H1 (cell line): Measurements from ENCODE around the gene LOXL4. TPM values are rescaled to one million over a fixed set of nuclear protein-coding genes. Genes with fewer than 3 reads are reported as not detected.

ENCODE experiments used
- CTCF ChIA-PET: fragments of 300-600 bp; sonication (Branson Sonifier 250); formaldehyde crosslinking; loops from one replicate; lab custom pipeline; 2021; ENCODE audit not compliant: partially characterized antibody; lab: Charles Lee
- POLR2A ChIA-PET: fragments of 300-600 bp; sonication (Branson Sonifier 250); formaldehyde crosslinking; loops from one replicate; lab custom pipeline; 2021; ENCODE audit warnings: inconsistent platforms; ENCODE audit not compliant: partially characterized antibody; lab: Charles Lee
- DNase-seq, 2 experiments: peaks; one replicate each; pipeline versions ENCODE4 v3.0.0 to v3.0.0-alpha.2; 2010 to 2022; ENCODE audit warnings: low spot score in 2 of 2, low read depth in 1 of 2, mixed read lengths in 1 of 2
- FAIRE-seq: peaks from 2 replicates; lab custom pipeline; 2011; peaks lifted over from hg19 to GRCh38; lab: Jason Lieb, UNC
- H2AFZ ChIP-seq: 2 replicates; pipeline ENCODE4 v1.8.1; 2012; ENCODE audit warnings: low read length, inconsistent platforms
- H2AK5ac ChIP-seq: 2 replicates; pipeline ENCODE4 v1.6.1; 2013; ENCODE audit warnings: low read depth, low read length
- H2BK120ac ChIP-seq: replicated peaks from 2 replicates; pipeline ENCODE3; 2013; ENCODE audit warnings: low read depth, low read length, inconsistent platforms
- H2BK12ac ChIP-seq: 2 replicates; pipeline ENCODE4 v1.6.1; 2013; ENCODE audit warnings: low read depth, low read length
- H2BK15ac ChIP-seq: 2 replicates; pipeline ENCODE4 v1.6.1; 2013; ENCODE audit warnings: low read length
- H2BK20ac ChIP-seq: 2 replicates; pipeline ENCODE4 v1.6.1; 2013; ENCODE audit warnings: low read length
- H2BK5ac ChIP-seq: 2 replicates; pipeline ENCODE4 v1.6.1; 2013; ENCODE audit warnings: low read depth, low read length
- H3K14ac ChIP-seq: 2 replicates; pipeline ENCODE4 v1.6.1; 2013; ENCODE audit warnings: inconsistent platforms; ENCODE audit not compliant: insufficient read length
- H3K18ac ChIP-seq: 2 replicates; pipeline ENCODE4 v1.6.1; 2013; ENCODE audit warnings: low read length; ENCODE audit errors: extremely low read depth
- H3K23ac ChIP-seq: 2 replicates; pipeline ENCODE4 v1.6.1; 2013; ENCODE audit warnings: inconsistent platforms; ENCODE audit not compliant: insufficient read length
- H3K23me2 ChIP-seq: 2 replicates; pipeline ENCODE4 v1.6.1; 2013; ENCODE audit warnings: low read depth, low read length
- H3K27ac ChIP-seq: 2 replicates; pipeline ENCODE4 v1.6.1; 2011; ENCODE audit warnings: low read depth, low read length, inconsistent platforms
- H3K27me3 ChIP-seq, 4 experiments: replicated peaks in 1 of 4; 1 replicate in 1 of 4; 2 replicates in 3 of 4; pipeline versions ENCODE4 v1.6.1 to v1.8.1; 2011 to 2013; ENCODE audit warnings: low read length in 3 of 4, mild to moderate bottlenecking in 3 of 4, inconsistent platforms in 2 of 4, mixed read lengths in 2 of 4, moderate library complexity in 1 of 4; ENCODE audit not compliant: control insufficient read depth in 3 of 4, insufficient read depth in 3 of 4; ENCODE audit errors: extremely low read depth in 1 of 4
- H3K36me3 ChIP-seq, 4 experiments: 2 replicates each; pipeline versions ENCODE4 v1.6.1 to v1.8.1; 2011 to 2013; ENCODE audit warnings: mild to moderate bottlenecking in 4 of 4, low read length in 3 of 4, moderate library complexity in 2 of 4, control low read depth in 1 of 4, inconsistent platforms in 1 of 4; ENCODE audit not compliant: insufficient read depth in 4 of 4, control insufficient read depth in 2 of 4
- H3K4ac ChIP-seq: replicated peaks from 2 replicates; pipeline ENCODE3; 2013; ENCODE audit warnings: low read length, low read depth, mixed read lengths, inconsistent platforms; ENCODE audit not compliant: insufficient read length
- H3K4me1 ChIP-seq, 4 experiments: replicated peaks in 1 of 4; 1 replicate in 1 of 4; 2 replicates in 3 of 4; pipeline versions ENCODE4 v1.6.1 to v1.8.1; 2011 to 2013; ENCODE audit warnings: low read length in 3 of 4, inconsistent platforms in 2 of 4, mixed read lengths in 1 of 4; ENCODE audit not compliant: insufficient read depth in 4 of 4, control insufficient read depth in 3 of 4
- H3K4me2 ChIP-seq, 2 experiments: 2 replicates each; pipeline versions ENCODE4 v1.6.1 to v1.8.1; 2011 to 2013; ENCODE audit warnings: low read depth in 2 of 2, low read length in 2 of 2, control low read depth in 1 of 2, inconsistent platforms in 1 of 2, mild to moderate bottlenecking in 1 of 2; ENCODE audit not compliant: insufficient read depth in 1 of 2
- H3K4me3 ChIP-seq, 4 experiments: fragments of 200-600, 300-600 bp in 1 of 4; sonication (generic), shearing (Covaris generic), sonication (Bioruptor Twin) in 1 of 4; 2 replicates each; pipeline versions ENCODE4 v1.5.1 to v1.8.1; 2011 to 2016; ENCODE audit warnings: low read length in 4 of 4, low read depth in 3 of 4, control low read depth in 2 of 4, inconsistent platforms in 2 of 4, mild to moderate bottlenecking in 2 of 4, mixed read lengths in 1 of 4, moderate library complexity in 1 of 4; ENCODE audit not compliant: insufficient read depth in 2 of 4; ENCODE audit errors: extremely low read depth in 1 of 4
- H3K56ac ChIP-seq: replicated peaks from 2 replicates; pipeline ENCODE3; 2013; ENCODE audit warnings: low read depth, mild to moderate bottlenecking, mixed read lengths, low read length, inconsistent platforms; ENCODE audit not compliant: insufficient read length
- H3K79me1 ChIP-seq: 2 replicates; pipeline ENCODE4 v1.6.1; 2013; ENCODE audit warnings: low read depth, low read length, control low read depth
- H3K79me2 ChIP-seq, 2 experiments: 2 replicates each; pipeline versions ENCODE4 v1.6.1 to v1.8.1; 2012 to 2013; ENCODE audit warnings: low read length in 2 of 2, mild to moderate bottlenecking in 2 of 2, inconsistent platforms in 1 of 2; ENCODE audit not compliant: insufficient read depth in 2 of 2, control insufficient read depth in 1 of 2
- H3K9ac ChIP-seq, 4 experiments: replicated peaks in 1 of 4; 1 replicate in 1 of 4; 2 replicates in 3 of 4; pipeline versions ENCODE4 v1.6.1 to v1.8.1; 2011 to 2013; ENCODE audit warnings: low read depth in 3 of 4, low read length in 3 of 4, control low read depth in 2 of 4, mild to moderate bottlenecking in 2 of 4, moderate library complexity in 2 of 4, inconsistent platforms in 1 of 4; ENCODE audit errors: extremely low read depth in 1 of 4
- H3K9me3 ChIP-seq, 2 experiments: 2 replicates each; pipeline versions ENCODE4 v1.6.1 to v1.8.1; 2012 to 2013; ENCODE audit warnings: mild to moderate bottlenecking in 2 of 2, moderate library complexity in 2 of 2, control low read depth in 1 of 2, inconsistent platforms in 1 of 2, low read depth in 1 of 2, low read length in 1 of 2, mixed read lengths in 1 of 2; ENCODE audit not compliant: insufficient read depth in 2 of 2
- H4K20me1 ChIP-seq, 2 experiments: replicated peaks in 1 of 2; 2 replicates each; pipeline versions ENCODE3 to v1.8.1; 2011 to 2013; ENCODE audit warnings: inconsistent platforms in 2 of 2, low read length in 2 of 2, mild to moderate bottlenecking in 1 of 2; ENCODE audit not compliant: insufficient read depth in 2 of 2, control insufficient read depth in 1 of 2
- H4K5ac ChIP-seq: 2 replicates; pipeline ENCODE4 v1.6.1; 2013; ENCODE audit warnings: low read length, low read depth, mixed read lengths, inconsistent platforms; ENCODE audit not compliant: insufficient read length
- H4K8ac ChIP-seq: 2 replicates; pipeline ENCODE4 v1.8.0; 2013; ENCODE audit warnings: mild to moderate bottlenecking, moderate library complexity, low read length, inconsistent platforms; ENCODE audit not compliant: insufficient read depth; ENCODE audit errors: extremely low read depth
- H4K91ac ChIP-seq: replicated peaks from 2 replicates; pipeline ENCODE3; 2013; ENCODE audit warnings: low read length, mixed read lengths, inconsistent platforms; ENCODE audit not compliant: insufficient read length
- ASH2L ChIP-seq: fragments of 200-600, 300-600 bp; sonication (generic); IDR thresholded peaks from one replicate; pipeline ENCODE4 v1.7.1; 2017; ENCODE audit warnings: low read length
- BCL11A ChIP-seq, 2 experiments: IDR thresholded peaks; one replicate each; pipeline ENCODE4 v1.6.1; 2011; ENCODE audit warnings: low read depth in 2 of 2, low read length in 2 of 2, mild to moderate bottlenecking in 2 of 2
- CBX5 ChIP-seq: fragments of 300-800, 300-1000 bp; sonication (generic); IDR thresholded peaks from 2 replicates; pipeline ENCODE4 v1.7.1; 2016; ENCODE audit warnings: antibody characterized with exemption, low read length, low read depth
- E2F6 ChIP-seq: IDR thresholded peaks from 2 replicates; pipeline ENCODE4 v1.6.1; 2012; ENCODE audit warnings: inconsistent platforms
- POLR2AphosphoS5 ChIP-seq: IDR thresholded peaks from 2 replicates; pipeline ENCODE4 v1.6.1; 2011; ENCODE audit warnings: low read depth, low read length
- RNF2 ChIP-seq: fragments of 200-900, 300-1000 bp; sonication (generic); IDR thresholded peaks from 2 replicates; pipeline ENCODE4 v1.7.1; 2016; ENCODE audit warnings: borderline replicate concordance, low read depth, mild to moderate bottlenecking, antibody characterized with exemption, low read length; ENCODE audit not compliant: poor library complexity, severe bottlenecking; ENCODE audit errors: missing control alignments
- SIX5 ChIP-seq: IDR thresholded peaks from 2 replicates; pipeline ENCODE4 v1.6.1; 2011; ENCODE audit warnings: mild to moderate bottlenecking, low read depth, low read length
- TAF1 ChIP-seq: IDR thresholded peaks from 2 replicates; pipeline ENCODE4 v1.6.1; 2011; ENCODE audit warnings: mild to moderate bottlenecking, low read depth, low read length
- TAF7 ChIP-seq: optimal IDR thresholded peaks from 2 replicates; pipeline ENCODE3; 2011; ENCODE audit warnings: low read depth, mild to moderate bottlenecking, inconsistent platforms, low read length, moderate library complexity, borderline replicate concordance
- ZNF274 ChIP-seq: IDR thresholded peaks from 2 replicates; pipeline ENCODE4 v1.7.0; 2012; ENCODE audit warnings: low read length, borderline replicate concordance; ENCODE audit errors: extremely low read depth
- WGBS, 2 experiments: shearing (Covaris generic) in 1 of 2; methylation state at CpG; one replicate each; pipeline versions ENCODE4 v1.1.6 to v1.1.7; 2013 to 2015; ENCODE audit warnings: low lambda C conversion rate in 2 of 2, mixed read lengths in 2 of 2, inconsistent platforms in 1 of 2, low coverage in 1 of 2, missing lambda C conversion rate in 1 of 2; ENCODE audit not compliant: insufficient replicate concordance in 2 of 2, insufficient coverage in 1 of 2, insufficient read length in 1 of 2; ENCODE audit errors: extremely low coverage in 1 of 2, missing lambda C conversion rate in 1 of 2; 5-methylcytosine and 5-hydroxymethylcytosine counted together
- polyA plus RNA-seq, 7 experiments: library from polyadenylated mRNA; depleted of rRNA in 3 of 7; stranded (reverse) in 5 of 7; unstranded in 2 of 7; fragments of >200 nt in 5 of 7; fragments of 200-250 nt in 2 of 7; gene quantifications; 1 replicate in 5 of 7; 2 replicates in 1 of 7; 4 replicates in 1 of 7; pipeline versions ENCODE4 v1.2.1 to v1.2.3, GENCODE V29; 2011 to 2013; ENCODE audit warnings: missing spikeins in 2 of 7, mixed read lengths in 2 of 7
- total RNA-seq: library from RNA; stranded (reverse); fragmentation: NEBNext Ultra II Directional; extraction: Animal tissue kit (Norgen Biotek cat#: 25700); gene quantifications from 2 replicates; pipeline ENCODE4 v1.2.1, GENCODE V29; 2021
- TF ChIP-seq, protein P1 (sequence below): IDR thresholded peaks from 2 replicates; pipeline ENCODE4 v1.6.1; 2011; ENCODE audit warnings: low read depth, mild to moderate bottlenecking, low read length; ENCODE audit not compliant: insufficient read depth

Gene LOXL4
- total and polyA plus RNA-seq, 2 of the 8 experiments (the other 6 are each of a cell fraction or from before 2014, with no cell fraction given), result 0.13 to 0.27 TPM

GRCh38 chr10:98212196-98212595 is 55.8 kb downstream of the LOXL4 start:
- TF ChIP-seq POLR2AphosphoS5 (no peak), TAF1 (no peak), SIX5 (no peak), ASH2L (no peak), CBX5 (no peak), TAF7 (no peak), RNF2 (no peak), BCL11A (IDR thresholded peaks at IDR 0.05; ENCODE audit: low read depth in 2 of 2, low read length in 2 of 2) (no peak), ZNF274 (no peak), E2F6 (no peak)
- TF ChIP-seq, protein P1, sequence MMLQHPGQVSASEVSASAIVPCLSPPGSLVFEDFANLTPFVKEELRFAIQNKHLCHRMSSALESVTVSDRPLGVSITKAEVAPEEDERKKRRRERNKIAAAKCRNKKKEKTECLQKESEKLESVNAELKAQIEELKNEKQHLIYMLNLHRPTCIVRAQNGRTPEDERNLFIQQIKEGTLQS, result no peak
- no peak overlapping the region for H3K9ac ChIP-seq
- no peak overlapping the region for H3K56ac ChIP-seq
- no peak overlapping the region for H3K27ac ChIP-seq
- no peaks in the 10 kb centered on the region for H3K4me1 ChIP-seq
- no peak overlapping the region for H2BK12ac ChIP-seq
- H3K36me3 ChIP-seq, result peaks cover 0 to 16% (median 4%) of the 10 kb centered on the region in 4 experiments; a peak in 4 of 8 replicates
- H4K20me1 ChIP-seq, result no peaks in the 10 kb centered on the region
- DNase-seq (no peak), FAIRE-seq (no peak)
- no peak overlapping the region for H3K18ac ChIP-seq
- H3K9me3 ChIP-seq, result no peaks in the 10 kb centered on the region
- no peak overlapping the region for H4K8ac ChIP-seq
- H3K79me1 ChIP-seq, result no peaks in the 10 kb centered on the region
- no peak overlapping the region for H2AK5ac ChIP-seq
- no peak overlapping the region for H2BK20ac ChIP-seq
- no peak overlapping the region for H3K4me3 ChIP-seq
- no peak overlapping the region for H2BK5ac ChIP-seq
- no peak overlapping the region for H2AFZ ChIP-seq
- CTCF ChIA-PET, result no interaction called here
- no peak overlapping the region for H4K91ac ChIP-seq
- H3K23me2 ChIP-seq, result no peaks in the 10 kb centered on the region; the same call in 1 of the 2 replicates
- H4K5ac ChIP-seq, result no peak overlapping the region
- H3K27me3 ChIP-seq, result no peaks in the 10 kb centered on the region
- H3K4me2 ChIP-seq, result no peak overlapping the region
- H3K79me2 ChIP-seq, result peaks cover 0 to 4% of the 10 kb centered on the region in 2 experiments; a peak in 1 of 4 replicates
- no peak overlapping the region for H2BK15ac ChIP-seq
- no peak overlapping the region for H3K23ac ChIP-seq
- 90% methylated on average over 1 of the region's 1 CpG; no CpG with 5 or more reads in 1 of the 2 experiments for WGBS, 2 experiments
- no peak overlapping the region for H2BK120ac ChIP-seq
- no peak overlapping the region for H3K14ac ChIP-seq
- H3K4ac ChIP-seq, result no peak overlapping the region
- POLR2A ChIA-PET, result no interaction called here
